MM.1S (cell line): ENCODE measurements around the gene MFAP3.

Source experiments
- CTCF ChIP-seq: fragments of 300-600 bp; sonication (generic); IDR thresholded peaks from 2 replicates; pipeline ENCODE4 v1.5.1; 2016; ENCODE audit warnings: antibody characterized with exemption, low read length, mixed read lengths
- EZH2 ChIP-seq: fragments of 300-600 bp; sonication (generic); optimal IDR thresholded peaks from 2 replicates; pipeline ENCODE3; 2017; ENCODE audit warnings: low read depth, mild to moderate bottlenecking, antibody characterized with exemption, low read length, mixed read lengths
- EZH2phosphoT487 ChIP-seq: fragments of 300-600 bp; sonication (generic); IDR thresholded peaks from 2 replicates; pipeline ENCODE4 v1.6.1; 2018; ENCODE audit warnings: antibody characterized with exemption, low read length

DNA sequence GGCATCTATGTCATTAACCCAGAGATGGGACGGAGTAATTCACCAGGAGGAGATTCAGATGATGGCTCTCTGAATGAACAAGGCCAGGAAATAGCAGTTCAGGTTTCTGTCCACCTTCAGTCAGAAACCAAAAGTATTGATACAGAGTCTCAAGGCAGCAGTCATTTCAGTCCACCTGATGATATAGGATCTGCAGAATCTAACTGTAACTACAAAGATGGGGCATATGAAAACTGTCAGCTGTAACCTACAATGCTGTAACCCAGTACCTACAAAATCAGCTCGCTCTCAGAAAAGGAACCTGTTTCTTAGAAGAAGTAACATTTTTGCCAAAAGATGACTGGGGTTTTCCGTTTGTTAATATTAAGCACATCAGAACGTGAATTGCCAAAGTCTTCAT lies 14.7 kb downstream of the MFAP3 start:
- no peak for TF ChIP-seq CTCF
- no peak for TF ChIP-seq EZH2phosphoT487
- TF ChIP-seq EZH2: no peak
